ENCODE results near the gene H2BW2.

DNA sequence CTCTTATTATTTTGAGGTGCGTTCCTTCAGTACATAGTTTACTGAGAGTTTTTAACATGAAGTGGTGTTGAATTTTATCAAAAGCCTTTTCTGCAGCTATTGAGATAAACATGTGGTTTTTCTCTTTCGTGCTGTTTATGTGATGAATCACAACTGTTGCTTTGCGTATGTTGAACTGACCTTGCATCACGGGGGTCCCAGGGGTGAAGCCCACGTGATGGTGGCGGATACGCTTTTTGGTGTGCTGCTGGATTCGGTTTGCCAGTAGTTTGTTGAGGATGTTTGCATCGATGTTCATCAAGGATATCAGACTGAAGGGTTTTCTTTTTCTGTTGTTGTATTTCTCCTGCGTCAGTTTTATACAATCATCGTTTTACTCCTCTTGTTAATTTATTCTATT is 21.6 kb upstream of the H2BW2 start:
- TF ChIP-seq, protein P1, sequence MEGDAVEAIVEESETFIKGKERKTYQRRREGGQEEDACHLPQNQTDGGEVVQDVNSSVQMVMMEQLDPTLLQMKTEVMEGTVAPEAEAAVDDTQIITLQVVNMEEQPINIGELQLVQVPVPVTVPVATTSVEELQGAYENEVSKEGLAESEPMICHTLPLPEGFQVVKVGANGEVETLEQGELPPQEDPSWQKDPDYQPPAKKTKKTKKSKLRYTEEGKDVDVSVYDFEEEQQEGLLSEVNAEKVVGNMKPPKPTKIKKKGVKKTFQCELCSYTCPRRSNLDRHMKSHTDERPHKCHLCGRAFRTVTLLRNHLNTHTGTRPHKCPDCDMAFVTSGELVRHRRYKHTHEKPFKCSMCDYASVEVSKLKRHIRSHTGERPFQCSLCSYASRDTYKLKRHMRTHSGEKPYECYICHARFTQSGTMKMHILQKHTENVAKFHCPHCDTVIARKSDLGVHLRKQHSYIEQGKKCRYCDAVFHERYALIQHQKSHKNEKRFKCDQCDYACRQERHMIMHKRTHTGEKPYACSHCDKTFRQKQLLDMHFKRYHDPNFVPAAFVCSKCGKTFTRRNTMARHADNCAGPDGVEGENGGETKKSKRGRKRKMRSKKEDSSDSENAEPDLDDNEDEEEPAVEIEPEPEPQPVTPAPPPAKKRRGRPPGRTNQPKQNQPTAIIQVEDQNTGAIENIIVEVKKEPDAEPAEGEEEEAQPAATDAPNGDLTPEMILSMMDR (IDR thresholded peaks at IDR 0.05): no peak
- no peak for TF ChIP-seq POLR2A (IDR thresholded peaks at IDR 0.05)
